ACHN (cell line): ENCODE results near the gene AP3M1.
A peak's percentile ranks its signal among the peaks of the same experiment; 100 is the strongest.
"Not testable (repeated sequence)": the region's sequence is repeated elsewhere in the genome, so short reads cannot be mapped to it uniquely, and the experiment has no call there.

Experiments used
- DNase-seq: peaks from one replicate; pipeline ENCODE4 v3.0.0-alpha.2; 2015
- in situ Hi-C: cut with HindIII; loops from 2 replicates; pipeline ENCODE4 v1.10.0; 2017; ENCODE audit warnings: low sequenced_read_pairs, low pct_ligation_motif_present, low pct_unique_long_range_greater_than_20kb

The AP3M1 gene

DNA sequence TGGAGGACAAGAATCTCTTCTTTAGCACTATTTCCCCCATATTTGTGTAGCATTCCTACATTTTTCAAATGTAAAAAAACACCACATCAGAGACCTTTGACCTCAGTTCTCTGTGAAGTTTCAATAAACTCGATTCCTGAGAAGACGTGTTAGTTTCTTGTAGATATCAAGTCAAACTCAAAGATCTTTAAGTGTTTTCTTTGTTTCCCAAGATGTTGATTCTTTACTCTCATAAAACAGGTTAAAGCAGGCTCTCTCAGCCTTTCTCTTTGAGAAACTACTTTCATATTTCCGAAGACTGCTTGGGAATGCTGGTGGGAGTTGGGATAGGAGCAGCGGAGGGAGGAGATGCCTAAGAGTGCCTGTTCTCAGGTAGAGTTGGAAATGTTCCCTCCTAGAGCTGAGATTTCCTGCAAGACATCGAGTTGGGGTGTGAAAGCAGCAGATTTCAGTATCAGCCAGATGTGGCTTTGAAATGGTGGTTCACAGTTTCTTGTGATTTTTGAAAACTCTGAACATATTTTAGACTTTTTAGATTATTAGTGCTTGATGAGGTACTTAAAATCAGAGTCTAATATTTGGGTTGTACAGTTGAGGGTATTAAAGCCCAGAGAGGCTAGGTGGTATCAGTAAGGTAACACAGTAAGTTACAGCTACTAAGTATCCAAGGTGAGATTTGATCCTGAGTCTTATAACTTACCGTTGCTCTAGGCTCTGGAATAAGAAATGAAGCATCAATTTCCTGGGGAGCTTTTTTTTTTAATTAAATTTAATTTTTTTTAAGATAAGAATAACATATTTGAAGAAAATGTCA lies 14.3 kb upstream of the AP3M1 start:
- in situ Hi-C loops, result no loop called here
- DNase-seq, result no peak

DNA sequence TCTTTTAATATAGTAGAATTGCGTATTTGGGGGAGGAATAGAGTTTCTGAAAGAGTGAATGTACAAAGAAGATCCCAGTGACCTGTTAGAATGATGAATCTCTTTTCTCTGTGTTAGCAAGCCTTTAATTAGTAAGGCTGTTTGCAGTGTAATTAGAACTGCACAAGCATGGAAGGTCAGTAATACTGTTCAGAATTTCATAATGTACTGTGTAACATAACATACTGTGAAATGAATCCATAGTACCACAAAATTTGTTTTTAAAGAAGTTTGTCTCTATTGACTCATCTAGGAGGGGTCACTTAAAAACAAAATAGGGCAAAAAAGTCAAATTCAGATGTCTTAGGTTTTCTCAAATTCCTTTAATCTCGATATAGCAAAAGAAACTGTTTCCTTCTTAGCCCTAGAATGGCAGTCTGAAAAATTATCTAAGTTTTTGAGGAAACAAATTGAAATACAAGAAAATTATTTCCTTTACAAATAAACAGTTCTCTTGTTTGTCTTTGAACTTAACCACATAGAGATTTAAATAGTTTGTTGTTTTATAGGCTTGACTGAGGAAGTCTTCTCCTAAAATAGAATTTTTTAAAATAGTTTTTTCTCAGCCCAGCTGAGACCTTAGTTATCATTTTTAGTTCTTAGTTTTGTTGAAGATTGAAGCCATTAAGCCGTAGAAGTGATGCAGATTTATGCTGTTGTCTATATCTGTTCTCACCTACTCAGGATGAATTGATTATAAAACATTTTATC lies 12.9 kb upstream of the AP3M1 start:
- in situ Hi-C loops, result no loop called here
- no peak for DNase-seq

DNA sequence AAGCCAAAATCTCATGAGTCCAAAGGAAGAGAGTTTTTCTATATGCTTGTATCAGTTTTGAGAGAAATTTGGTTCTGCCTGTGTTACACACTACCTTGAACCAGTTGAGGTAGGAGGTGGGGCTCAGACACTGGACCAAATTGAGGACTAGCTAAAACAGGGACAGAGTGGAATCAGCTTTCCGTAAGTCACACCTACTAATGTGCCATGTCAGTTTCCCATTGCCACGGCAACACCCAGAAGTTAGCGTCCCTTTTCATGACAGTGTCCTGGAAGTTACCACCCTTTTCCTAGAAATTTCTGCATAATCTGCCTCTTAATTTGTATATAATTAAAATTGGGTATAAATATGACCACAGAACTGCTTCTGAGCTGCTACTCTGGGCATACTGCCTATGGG lies 9.4 kb upstream of the AP3M1 start:
- no peak for DNase-seq
- in situ Hi-C loops, result no loop called here

DNA sequence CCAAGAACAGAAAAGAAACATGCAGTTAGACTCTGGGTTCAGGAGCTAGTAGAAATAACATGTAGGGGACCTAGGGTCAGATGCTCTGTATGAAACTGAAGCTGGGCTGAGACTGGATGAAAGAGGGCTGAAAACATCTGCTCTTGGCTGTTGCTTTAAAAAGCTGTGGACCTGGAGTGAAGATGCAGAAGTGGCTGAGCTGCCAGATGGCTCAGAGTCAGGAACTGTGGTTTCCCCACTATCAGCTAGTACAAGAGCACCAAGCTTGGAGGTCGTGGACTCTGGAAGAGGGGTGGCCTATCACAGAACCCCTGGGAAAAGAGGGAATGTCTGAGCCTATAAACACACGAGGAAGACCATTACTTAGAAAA lies 6.3 kb upstream of the AP3M1 start:
- in situ Hi-C loops, result no loop called here
- DNase-seq, result no peak

DNA sequence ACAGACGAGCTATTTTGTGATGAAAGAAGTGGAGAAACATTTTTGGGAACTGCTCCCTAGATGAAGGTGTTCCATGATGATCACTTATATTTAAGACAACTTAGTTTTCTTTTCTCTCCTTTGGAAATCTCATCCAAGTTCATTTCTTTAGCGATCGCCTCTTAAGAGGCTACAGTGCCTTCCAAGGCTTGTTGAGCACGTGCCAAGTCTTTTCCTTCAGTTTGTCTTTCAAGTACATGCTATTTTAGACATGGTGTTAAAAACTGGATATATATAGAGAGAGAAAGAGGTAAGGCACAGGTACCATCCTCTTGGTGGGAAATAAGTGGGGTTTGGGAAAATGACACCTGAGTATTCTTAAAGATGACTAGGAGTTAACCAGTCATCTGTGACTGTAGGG lies 3.0 kb upstream of the AP3M1 start:
- in situ Hi-C loops, result no loop called here
- DNase-seq, result no peak

DNA sequence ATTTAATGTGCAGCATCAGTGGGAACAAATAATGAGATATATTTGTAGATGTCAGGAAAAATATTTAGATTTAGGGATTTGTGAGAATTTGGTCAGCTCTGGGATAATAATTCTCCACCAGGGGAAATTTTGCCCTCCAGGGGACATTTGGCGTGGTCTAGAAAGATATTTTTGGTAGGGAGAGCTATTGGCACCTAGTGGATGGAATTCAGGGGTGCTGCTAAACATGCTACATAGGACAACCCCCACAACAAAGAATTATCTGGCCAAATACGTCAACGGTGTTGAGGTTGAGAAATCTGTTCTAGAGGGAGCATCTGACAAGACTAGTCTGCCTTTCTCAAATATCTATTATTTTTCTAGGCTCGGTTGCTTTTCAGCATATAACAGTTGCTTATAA lies 2.5 kb upstream of the AP3M1 start:
- in situ Hi-C loops, result no loop called here
- peak; percentile 65 for DNase-seq

DNA sequence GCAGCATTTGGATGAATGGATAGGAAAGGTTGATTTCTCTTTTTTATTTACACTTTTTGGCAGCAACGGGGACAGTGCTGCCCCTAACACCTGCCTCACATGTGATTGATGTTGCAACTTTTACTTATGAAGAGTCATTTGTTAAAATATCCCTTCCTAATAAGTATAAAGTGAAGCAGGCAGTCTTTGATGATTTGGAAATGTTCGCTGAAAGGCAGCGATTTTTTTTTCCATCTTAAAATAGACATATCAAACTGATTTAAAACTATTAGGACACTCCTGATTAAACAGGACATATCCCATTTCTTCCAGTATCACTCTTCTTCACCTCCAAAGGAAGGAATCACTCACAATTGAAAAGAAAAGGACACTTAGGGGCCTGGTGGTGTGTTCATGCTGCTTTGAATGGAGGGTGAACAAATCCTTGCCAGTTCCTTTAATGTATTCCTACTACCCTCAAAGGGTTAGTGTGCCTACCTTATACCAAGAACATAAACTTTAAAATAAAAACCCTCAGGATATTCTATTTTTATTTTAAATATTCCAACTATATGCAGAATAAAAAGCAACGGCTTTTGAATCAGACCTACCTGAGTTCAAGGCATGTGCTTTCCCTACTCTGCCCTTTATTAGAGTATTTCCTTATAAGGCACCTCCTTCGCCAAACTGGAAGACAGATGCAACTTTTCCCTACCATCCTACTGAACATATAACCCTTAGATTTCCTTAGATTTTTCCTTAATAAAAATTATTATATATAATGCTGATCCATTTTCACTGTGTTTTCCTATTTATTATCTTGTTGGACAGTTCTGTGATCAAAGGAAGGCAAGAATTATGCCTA lies 1.5 kb upstream of the AP3M1 start:
- in situ Hi-C loops, result no loop called here
- no peak for DNase-seq

DNA sequence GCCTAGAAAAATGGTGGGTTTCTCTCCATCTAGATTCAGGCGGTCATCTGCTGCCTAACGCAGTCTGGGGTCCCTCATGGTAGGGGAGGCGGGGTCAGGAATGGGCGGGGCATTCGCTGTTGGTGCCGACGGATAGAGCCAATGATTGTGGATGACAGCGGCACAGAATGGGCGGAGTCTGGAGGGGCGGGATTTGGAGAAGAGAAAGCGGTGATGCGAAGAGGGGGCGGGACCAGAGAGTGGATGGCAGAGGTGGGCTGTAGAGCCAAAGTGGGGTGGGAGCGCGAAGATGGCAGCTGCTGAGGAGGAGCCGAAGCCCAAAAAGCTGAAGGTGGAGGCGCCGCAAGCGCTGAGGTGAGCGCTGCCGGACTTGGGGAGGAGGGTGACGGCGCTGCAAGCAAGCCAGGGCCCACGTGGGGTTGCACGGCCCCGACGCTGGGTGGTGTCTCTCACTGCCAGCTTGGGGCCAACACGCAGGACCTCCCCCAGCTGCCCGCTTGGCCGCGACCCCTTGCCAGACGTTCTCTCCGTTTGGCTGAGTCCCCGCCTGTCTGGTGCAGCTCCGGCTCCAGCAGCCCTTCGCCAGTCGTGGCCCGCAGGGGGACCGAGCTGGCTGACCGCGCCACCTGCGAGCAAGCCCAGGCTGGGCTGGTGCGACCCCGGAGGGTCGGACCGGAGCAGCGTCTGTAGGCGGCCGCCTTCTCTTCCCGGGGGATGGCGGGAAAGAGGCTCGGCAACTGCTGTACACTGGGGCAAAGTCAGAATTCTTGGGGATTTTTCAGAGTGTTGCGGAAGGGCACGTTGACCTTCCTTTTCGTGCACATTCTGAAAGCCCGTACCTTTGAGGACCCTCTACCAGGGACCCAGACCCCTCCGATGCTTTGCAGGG lies 606 bp upstream of the AP3M1 start, which contains the start of gene ADK:
Gene ADK, plus strand, starts transcription at position 232 of the 889 bp plus-strand sequence. Its CDS starts 58 bp downstream, at position 290.
- in situ Hi-C loops, result no loop called here
- DNase-seq, result peak; percentile 99

DNA sequence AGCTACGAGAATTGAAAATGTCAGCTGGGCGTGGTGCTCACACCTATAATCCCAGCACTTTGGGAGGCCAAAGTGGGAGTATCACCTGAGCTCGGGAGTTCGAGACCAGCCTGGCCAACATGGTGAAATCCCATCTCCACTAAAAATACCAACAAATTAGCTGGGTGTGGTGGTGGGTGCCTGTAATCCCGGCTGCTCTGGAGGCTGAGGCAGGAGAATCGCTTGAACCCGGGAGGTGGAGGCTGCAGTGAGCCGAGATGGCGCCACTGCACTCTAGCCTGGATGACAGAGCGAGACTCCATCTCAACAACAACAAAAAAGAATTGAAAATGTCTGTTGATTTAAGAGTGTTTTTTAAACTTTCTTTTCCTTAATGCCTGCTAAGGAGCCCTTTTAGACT lies 3.6 kb downstream of the AP3M1 start:
- DNase-seq, in situ Hi-C loops: not testable (repeated sequence)

DNA sequence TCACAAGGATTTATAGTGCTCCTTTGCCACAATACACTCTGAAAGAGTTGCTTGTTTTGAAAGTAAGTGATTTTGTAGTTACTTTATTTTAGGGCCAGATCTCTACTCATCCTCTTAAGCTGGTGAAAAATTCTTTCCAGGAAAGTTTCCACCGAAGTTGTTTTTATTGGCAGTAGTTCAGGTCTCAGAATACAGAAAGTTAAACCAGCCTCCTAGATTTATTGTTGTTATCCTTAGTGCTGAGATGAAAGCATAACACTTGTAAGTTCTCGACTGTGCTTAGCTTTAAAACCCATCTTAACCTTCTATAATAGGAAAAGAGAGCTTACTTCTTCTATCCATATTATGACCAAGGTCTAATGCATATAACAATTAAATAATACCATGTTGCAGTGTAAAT lies 5.5 kb downstream of the AP3M1 start:
- in situ Hi-C loops, result no loop called here
- peak; percentile 22 for DNase-seq

DNA sequence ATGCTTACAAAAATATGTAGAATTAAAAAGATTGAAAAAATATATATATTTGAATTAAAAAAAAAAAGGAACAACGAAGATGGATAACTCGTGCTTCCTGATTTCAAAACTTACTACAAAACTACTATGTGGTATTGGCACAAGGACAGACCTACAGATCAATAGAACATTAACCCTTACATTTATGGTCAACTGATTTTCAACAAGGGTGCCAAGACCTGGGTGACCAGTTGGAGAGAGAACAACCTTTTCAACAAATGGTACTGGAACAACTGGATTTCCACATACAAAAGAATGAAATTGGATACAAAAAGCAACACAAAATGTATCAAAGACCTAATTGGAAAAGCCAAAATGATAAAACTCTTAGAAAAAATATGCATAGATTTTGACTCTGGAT lies 10.1 kb downstream of the AP3M1 start:
- no peak for DNase-seq
- in situ Hi-C loops, result no loop called here

DNA sequence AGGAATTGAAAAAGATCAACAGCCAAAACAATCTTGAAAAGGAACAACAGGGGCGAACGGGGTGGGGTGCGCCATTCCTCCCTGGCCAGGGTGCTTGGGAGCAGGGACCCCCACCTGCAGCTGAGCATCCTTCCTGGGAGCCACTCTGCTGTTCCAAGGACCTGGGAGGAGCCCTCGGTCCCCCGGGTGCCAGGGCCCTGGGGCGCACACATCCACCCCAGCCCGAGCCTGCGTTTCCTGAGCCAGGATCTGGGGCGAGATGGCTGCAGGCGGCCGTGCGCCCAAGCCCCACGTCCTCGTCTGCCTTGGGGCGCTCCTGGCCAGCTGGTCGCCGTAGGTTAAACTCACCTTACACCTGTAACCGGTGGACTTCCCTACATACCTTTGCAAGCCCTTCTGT lies 10.6 kb downstream of the AP3M1 start:
- in situ Hi-C loops, result no loop called here
- no peak for DNase-seq

DNA sequence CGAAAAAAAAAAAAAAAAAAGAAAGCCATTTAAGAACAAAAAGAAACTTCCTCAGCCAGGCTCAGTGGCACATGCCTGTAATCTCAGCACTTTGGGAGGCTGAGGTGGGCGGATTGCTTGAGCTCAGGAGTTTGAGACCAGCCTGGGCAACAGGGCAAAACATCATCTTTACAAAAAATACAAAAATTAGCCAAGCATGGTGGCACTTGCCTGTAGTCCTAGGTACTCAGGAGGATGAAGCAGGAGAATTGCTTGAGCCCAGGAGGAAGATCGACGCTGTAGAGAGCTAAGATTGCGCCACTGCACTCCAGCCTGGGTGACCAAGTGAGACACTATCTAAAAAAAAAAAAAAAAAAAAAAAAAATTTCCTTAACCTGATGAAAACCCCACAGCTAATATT lies 12.0 kb downstream of the AP3M1 start:
- in situ Hi-C loops, DNase-seq: not testable (repeated sequence)

DNA sequence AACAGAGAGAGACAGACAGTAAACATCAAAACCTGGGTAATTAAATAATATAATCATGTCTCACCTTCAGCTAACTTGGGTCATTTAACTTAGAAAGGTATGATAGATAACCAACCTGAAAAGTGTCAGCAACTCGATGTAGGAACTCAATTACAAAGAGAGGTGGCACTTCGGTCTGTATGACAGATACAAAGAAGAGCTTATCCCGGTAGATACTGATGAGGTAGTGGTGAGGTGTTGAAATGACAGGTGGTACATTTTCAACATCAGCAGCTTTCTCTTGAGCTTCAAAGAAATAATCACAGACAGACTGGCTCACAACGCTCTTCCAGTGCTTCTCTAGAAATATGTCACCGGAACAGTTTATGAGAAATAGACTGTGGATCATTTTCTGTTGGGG lies 12.6 kb downstream of the AP3M1 start:
- DNase-seq, result no peak
- in situ Hi-C loops, result no loop called here

DNA sequence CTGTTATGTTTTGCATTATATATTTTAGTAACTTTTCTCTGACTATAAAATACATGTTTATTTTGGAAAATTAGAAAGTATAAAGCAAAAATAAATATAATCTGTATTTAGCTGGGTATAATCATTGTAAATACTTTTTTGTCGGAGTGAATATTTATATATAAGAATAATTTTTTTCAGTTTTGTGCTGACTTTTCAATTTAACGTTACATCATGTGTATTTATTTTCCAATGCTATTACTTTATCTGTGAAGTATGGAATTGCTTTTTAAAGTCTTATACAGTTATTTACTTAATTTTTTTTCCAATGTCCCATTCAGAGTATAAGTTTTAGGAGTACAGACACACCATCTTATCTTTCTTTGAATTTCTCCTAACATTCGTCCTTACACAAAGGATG lies 15.2 kb downstream of the AP3M1 start:
- in situ Hi-C loops, result no loop called here
- no peak for DNase-seq

DNA sequence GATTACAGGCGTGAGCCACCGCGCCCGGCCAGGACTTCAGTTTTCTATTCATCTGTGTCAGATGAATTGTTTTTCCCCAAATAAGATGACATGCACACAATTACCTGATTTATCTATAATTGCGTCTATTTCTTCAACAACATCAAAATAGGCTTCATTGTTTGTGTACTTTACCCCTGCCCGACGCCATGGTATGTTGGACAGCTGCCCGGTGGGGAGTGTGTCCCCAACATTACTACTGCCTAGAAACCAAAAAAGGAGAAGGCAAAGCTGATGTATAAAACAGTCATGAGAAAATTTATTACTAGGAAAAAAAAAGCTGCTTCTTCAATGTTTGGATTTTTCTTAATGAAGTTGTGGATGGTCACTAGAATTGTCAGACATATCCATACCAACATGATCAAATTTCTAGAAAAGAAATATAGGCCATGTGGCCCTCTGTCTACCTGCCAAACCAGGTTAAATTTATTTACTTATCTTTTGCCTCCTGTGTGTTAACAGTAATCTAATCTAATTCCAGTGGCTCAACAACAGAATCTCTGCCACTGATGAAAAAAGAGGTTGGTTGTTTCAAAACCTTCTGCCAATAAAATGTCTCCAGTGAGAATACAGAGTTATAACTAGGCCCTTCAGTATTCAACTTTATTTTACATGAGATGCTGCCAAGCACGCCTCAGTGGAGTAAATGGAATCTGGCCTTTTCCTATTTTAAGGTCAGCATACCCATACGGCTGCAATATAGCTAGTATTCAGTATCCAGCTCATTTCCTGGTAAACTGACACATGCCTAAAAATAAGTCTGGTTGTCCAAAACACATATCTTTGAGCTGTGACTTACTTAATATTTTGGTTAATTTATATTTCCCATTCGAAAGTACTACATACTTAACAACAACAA lies 16.5 kb downstream of the AP3M1 start:
- in situ Hi-C loops, result no loop called here
- no peak for DNase-seq

DNA sequence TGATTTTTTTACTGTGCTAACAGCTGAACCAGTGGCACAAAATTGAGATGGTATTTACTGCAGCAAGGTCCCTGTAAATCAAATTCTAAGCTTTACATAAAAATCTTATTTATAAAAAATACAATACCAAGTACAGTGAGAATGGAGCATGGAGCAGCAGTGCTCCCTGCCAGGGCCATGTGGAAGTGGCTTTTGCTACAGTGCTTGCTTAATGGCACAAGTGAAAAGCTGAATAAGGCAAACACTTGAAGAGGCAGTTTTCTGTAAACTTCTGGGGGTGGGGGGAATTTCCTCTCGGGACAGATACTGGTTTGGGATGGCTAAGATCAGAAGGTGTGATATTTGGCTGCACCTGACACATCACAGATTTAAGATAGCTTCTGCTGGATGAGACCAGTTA lies 27.5 kb downstream of the AP3M1 start:
- no peak for DNase-seq

More for the DNA sequence above, 27.5 kb downstream of the AP3M1 start:
- in situ Hi-C loops, result no loop called here
